ENCODE measurements around the gene ACTL6B. TPM values are rescaled to one million over a fixed set of nuclear protein-coding genes. Genes with fewer than 3 reads are reported as not detected.

ACTL6B gene
- polyA plus RNA-seq, 1 donor from 2014 or later = 339 TPM

GRCh38 chr7:100679129-100679926 is 23.1 kb upstream of the ACTL6B start:
- Histone ChIP-seq H4K20me1 (ENCODE audit: insufficient read depth) (no peaks in the 10 kb centered on the region), H3K27ac (ENCODE audit: low read length) (no peak overlapping the region), H3F3A (ENCODE audit: insufficient read depth, low read length, poor library complexity, severe bottlenecking) (no peaks in the 10 kb centered on the region), H3K9me2 (ENCODE audit: insufficient read depth, low read length) (no peaks in the 10 kb centered on the region), H2AFZ (ENCODE audit: low read depth, low read length) (no peak overlapping the region), H3K9me3 (ENCODE audit: low read length) (no peaks in the 10 kb centered on the region), H3K9ac (ENCODE audit: low read length) (no peak overlapping the region), H3K79me2 (replicated peaks; ENCODE audit: insufficient read depth, low read length) (peaks cover 22% of the 10 kb centered on the region), H3K36me3 (ENCODE audit: insufficient read depth, low read length) (peaks cover 3% of the 10 kb centered on the region), H3K27me3 (ENCODE audit: insufficient read depth, low read depth, low read length) (no peaks in the 10 kb centered on the region), H3K4me2 (ENCODE audit: low read length) (no peak overlapping the region), H3K4me3 (ENCODE audit: low read length) (no peak overlapping the region)
- TF ChIP-seq EP300 (conservative IDR thresholded peaks at IDR 0.05; ENCODE audit: poor library complexity, severe bottlenecking) = no peak
- no peak for TF ChIP-seq TAF1 (IDR thresholded peaks at IDR 0.05; ENCODE audit: low read depth)
- TF ChIP-seq REST (IDR thresholded peaks at IDR 0.05; ENCODE audit: borderline replicate concordance) = no peak
- TF ChIP-seq MXI1 (conservative IDR thresholded peaks at IDR 0.05; ENCODE audit: poor library complexity, severe bottlenecking) = no peak
- TF ChIP-seq EZH2 (IDR thresholded peaks at IDR 0.05; ENCODE audit: borderline replicate concordance, insufficient read depth, low read length, poor library complexity, severe bottlenecking) = no peak
- TF ChIP-seq CTCF (IDR thresholded peaks at IDR 0.05; ENCODE audit: poor library complexity, severe bottlenecking) = no peak
- no peak for TF ChIP-seq SMC3 (conservative IDR thresholded peaks at IDR 0.05; ENCODE audit: poor library complexity)
- TF ChIP-seq POLR2AphosphoS5 (IDR thresholded peaks at IDR 0.05) = no peak
- TF ChIP-seq RAD21 (conservative IDR thresholded peaks at IDR 0.05) = no peak

- Histone ChIP-seq H3K4me3 (ENCODE audit: low read length) (no peak overlapping the region), H4K20me1 (ENCODE audit: insufficient read depth) (no peaks in the 10 kb centered on the region), H3K4me2 (ENCODE audit: low read length) (no peak overlapping the region), H3F3A (ENCODE audit: insufficient read depth, low read length, poor library complexity, severe bottlenecking) (no peaks in the 10 kb centered on the region), H3K9ac (ENCODE audit: low read length) (no peak overlapping the region), H3K27ac (ENCODE audit: low read length) (no peak overlapping the region), H3K36me3 (ENCODE audit: insufficient read depth, low read length) (peaks cover 3% of the 10 kb centered on the region), H3K79me2 (replicated peaks; ENCODE audit: insufficient read depth, low read length) (peaks cover 28% of the 10 kb centered on the region), H3K9me2 (ENCODE audit: insufficient read depth, low read length) (no peaks in the 10 kb centered on the region), H3K9me3 (ENCODE audit: low read length) (no peaks in the 10 kb centered on the region), H2AFZ (ENCODE audit: low read depth, low read length) (no peak overlapping the region), H3K27me3 (ENCODE audit: insufficient read depth, low read depth, low read length) (no peaks in the 10 kb centered on the region)
- no peak for TF ChIP-seq TAF1 (IDR thresholded peaks at IDR 0.05; ENCODE audit: low read depth)
- TF ChIP-seq MXI1 (conservative IDR thresholded peaks at IDR 0.05; ENCODE audit: poor library complexity, severe bottlenecking) = no peak
- no peak for TF ChIP-seq SMC3 (conservative IDR thresholded peaks at IDR 0.05; ENCODE audit: poor library complexity)
- TF ChIP-seq RAD21 (conservative IDR thresholded peaks at IDR 0.05) = no peak
- no peak for TF ChIP-seq CTCF (IDR thresholded peaks at IDR 0.05; ENCODE audit: poor library complexity, severe bottlenecking)
These were observed 22.2 kb upstream of the ACTL6B start for GRCh38 chr7:100678291-100678984.

All from neural cell (in vitro differentiated cells).